PC-9 (cell line): ENCODE results near the gene RABGGTB. TPM values are rescaled to one million over a fixed set of nuclear protein-coding genes. Genes with fewer than 3 reads are reported as not detected.
"Not testable (repeated sequence)": the region's sequence is repeated elsewhere in the genome, so short reads cannot be mapped to it uniquely, and the experiment has no call there.

Source experiments
- BruUV-seq: library from RNA; stranded (reverse); fragments of 400-500 nt; replicated peaks from 2 replicates; lab custom pipeline; 2021; lab: Mats Ljungman, UMichigan
- CTCF ChIA-PET: fragments of 300-600 bp; sonication (Branson Sonifier 250); formaldehyde crosslinking; loops from one replicate; lab custom pipeline; 2022; ENCODE audit warnings: antibody characterized with exemption; lab: Charles Lee
- POLR2A ChIA-PET: fragments of 300-600 bp; sonication (Branson Sonifier 250); formaldehyde crosslinking; loops from one replicate; lab custom pipeline; 2022; ENCODE audit warnings: antibody characterized with exemption; ENCODE audit not compliant: unreplicated experiment; lab: Charles Lee
- DNase-seq, 2 experiments: peaks; one replicate each; pipeline versions ENCODE4 v3.0.0 to v3.0.0-alpha.2; 2015 to 2022; ENCODE audit warnings: mixed read lengths in 1 of 2
- H2AFZ ChIP-seq: fragments of 200-600 bp; sonication (generic); 2 replicates; pipeline ENCODE4 v1.8.1; 2017; ENCODE audit warnings: antibody characterized with exemption
- H3F3A ChIP-seq: fragments of 200-600 bp; sonication (generic); 2 replicates; pipeline ENCODE4 v1.8.1; 2017; ENCODE audit warnings: antibody characterized with exemption, mild to moderate bottlenecking, low read depth; ENCODE audit not compliant: insufficient read depth
- H3K27ac ChIP-seq: fragments of 200-600 bp; sonication (generic); 2 replicates; pipeline ENCODE4 v1.6.1; 2016; ENCODE audit warnings: mixed run types
- H3K27me3 ChIP-seq: fragments of 200-600 bp; sonication (generic); 2 replicates; pipeline ENCODE4 v1.6.1; 2016; ENCODE audit warnings: low read depth, mixed run types; ENCODE audit not compliant: insufficient read depth
- H3K36me3 ChIP-seq: fragments of 200-600 bp; sonication (generic); 2 replicates; pipeline ENCODE4 v1.6.1; 2016; ENCODE audit warnings: low read depth, mixed run types
- H3K4me1 ChIP-seq: fragments of 200-600 bp; sonication (generic); replicated peaks from 2 replicates; pipeline ENCODE4 v1.6.1; 2016; ENCODE audit warnings: mixed run types; ENCODE audit not compliant: insufficient read depth
- H3K4me2 ChIP-seq: fragments of 200-600 bp; sonication (generic); 2 replicates; pipeline ENCODE4 v1.6.1; 2017; ENCODE audit warnings: mixed run types
- H3K4me3 ChIP-seq: fragments of 200-600 bp; sonication (generic); 2 replicates; pipeline ENCODE4 v1.6.1; 2016; ENCODE audit warnings: mixed run types
- H3K79me2 ChIP-seq: fragments of 200-600 bp; sonication (generic); 2 replicates; pipeline ENCODE4 v1.6.1; 2017; ENCODE audit warnings: low read depth, mixed run types
- H3K9me2 ChIP-seq: fragments of 200-600 bp; sonication (generic); 2 replicates; pipeline ENCODE4 v1.8.1; 2017; ENCODE audit warnings: mild to moderate bottlenecking; ENCODE audit not compliant: insufficient read depth
- H3K9me3 ChIP-seq: fragments of 200-600 bp; sonication (generic); 2 replicates; pipeline ENCODE4 v1.8.1; 2016; ENCODE audit warnings: low read depth; ENCODE audit not compliant: insufficient read depth
- H4K20me1 ChIP-seq: fragments of 200-600 bp; sonication (generic); 2 replicates; pipeline ENCODE4 v1.8.1; 2017; ENCODE audit not compliant: insufficient read depth
- EZH2 ChIP-seq: fragments of 200-600 bp; sonication (generic); IDR thresholded peaks from 2 replicates; pipeline ENCODE4 v1.8.0; 2017; ENCODE audit warnings: antibody characterized with exemption, low read depth
- intact Hi-C: fragments of 100-400 bp; cut with micrococcal nuclease; formaldehyde crosslinking; loops from one replicate; pipeline ENCODE4 v1.10.0; 2022; ENCODE audit not compliant: unreplicated experiment
- total RNA-seq: library from RNA; stranded (reverse); gene quantifications from 2 replicates; pipeline ENCODE4 v1.2.3, GENCODE V29; 2021
- TF ChIP-seq, protein P1 (sequence below): fragments of 200-600 bp; sonication (generic); conservative IDR thresholded peaks from 2 replicates; pipeline ENCODE4 v1.6.1; 2017; ENCODE audit warnings: mixed run types, antibody characterized with exemption, mild to moderate bottlenecking, moderate library complexity

Gene RABGGTB
- total RNA-seq, 1 experiment from 2014 or later, result 87.5 TPM

DNA sequence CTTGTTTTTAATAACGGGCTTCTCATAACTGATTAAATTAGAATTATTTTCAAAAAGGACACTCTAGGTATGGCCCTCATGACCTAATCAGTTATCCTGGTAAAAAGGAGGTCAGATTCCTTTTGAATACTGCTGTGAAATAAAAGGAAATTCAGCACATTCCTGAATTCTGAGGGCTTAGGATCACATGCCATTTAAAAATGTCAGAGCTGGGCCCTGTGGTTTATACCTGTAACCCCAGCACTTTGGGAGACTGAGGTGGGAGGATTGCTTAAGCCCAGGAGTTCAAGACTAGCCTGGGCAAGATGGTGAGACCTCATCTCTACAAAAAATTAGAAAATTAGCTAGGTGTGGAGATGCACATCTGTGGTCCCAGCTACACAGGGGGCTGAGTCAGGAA, 18.0 kb upstream of the RABGGTB start:
- DNase-seq, result peak in 1 of 2 experiments; percentile 30
- BruUV-seq, result no TSS peak

DNA sequence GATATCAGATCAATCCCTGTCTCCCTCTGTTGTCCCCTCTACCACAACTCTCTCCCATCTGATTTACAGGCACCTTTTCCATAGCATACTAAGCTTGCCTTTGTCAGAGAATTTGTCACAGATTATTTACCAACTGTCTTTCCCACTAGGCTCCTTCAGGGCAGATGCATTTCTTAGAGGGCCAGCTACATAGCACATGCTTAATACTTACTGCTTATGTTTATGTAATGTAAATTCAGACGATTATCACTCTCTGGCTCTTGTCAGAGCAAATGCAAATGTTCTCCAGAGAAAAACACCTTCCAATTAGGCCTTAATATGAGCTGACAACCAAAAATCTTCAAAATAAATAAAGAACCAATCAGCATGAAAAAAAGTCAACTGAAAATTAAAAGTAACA, 15.3 kb upstream of the RABGGTB start:
- Histone ChIP-seq H3K4me1 (peaks cover 20% of the 10 kb centered on the region), H3K4me3 (no peak overlapping the region), H3K27me3 (no peaks in the 10 kb centered on the region), H3K9me2 (no peaks in the 10 kb centered on the region), H3K9me3 (no peaks in the 10 kb centered on the region), H2AFZ (no peak overlapping the region), H3K4me2 (no peak overlapping the region), H3K79me2 (no peaks in the 10 kb centered on the region), H3F3A (peaks cover 15% of the 10 kb centered on the region; the same call in 1 of the 2 replicates), H4K20me1 (no peaks in the 10 kb centered on the region), H3K36me3 (no peaks in the 10 kb centered on the region), H3K27ac (no peak overlapping the region)
- no TSS peak for BruUV-seq
- ChIA-PET CTCF (no interaction called here), POLR2A (no interaction called here)
- intact Hi-C loops, result no loop called here
- DNase-seq, result no peak
- TF ChIP-seq, protein P1, sequence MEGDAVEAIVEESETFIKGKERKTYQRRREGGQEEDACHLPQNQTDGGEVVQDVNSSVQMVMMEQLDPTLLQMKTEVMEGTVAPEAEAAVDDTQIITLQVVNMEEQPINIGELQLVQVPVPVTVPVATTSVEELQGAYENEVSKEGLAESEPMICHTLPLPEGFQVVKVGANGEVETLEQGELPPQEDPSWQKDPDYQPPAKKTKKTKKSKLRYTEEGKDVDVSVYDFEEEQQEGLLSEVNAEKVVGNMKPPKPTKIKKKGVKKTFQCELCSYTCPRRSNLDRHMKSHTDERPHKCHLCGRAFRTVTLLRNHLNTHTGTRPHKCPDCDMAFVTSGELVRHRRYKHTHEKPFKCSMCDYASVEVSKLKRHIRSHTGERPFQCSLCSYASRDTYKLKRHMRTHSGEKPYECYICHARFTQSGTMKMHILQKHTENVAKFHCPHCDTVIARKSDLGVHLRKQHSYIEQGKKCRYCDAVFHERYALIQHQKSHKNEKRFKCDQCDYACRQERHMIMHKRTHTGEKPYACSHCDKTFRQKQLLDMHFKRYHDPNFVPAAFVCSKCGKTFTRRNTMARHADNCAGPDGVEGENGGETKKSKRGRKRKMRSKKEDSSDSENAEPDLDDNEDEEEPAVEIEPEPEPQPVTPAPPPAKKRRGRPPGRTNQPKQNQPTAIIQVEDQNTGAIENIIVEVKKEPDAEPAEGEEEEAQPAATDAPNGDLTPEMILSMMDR, result no peak
- no peak for TF ChIP-seq EZH2

More for the DNA sequence above, 18.0 kb upstream of the RABGGTB start:
- intact Hi-C loops, result no loop called here
- CTCF ChIA-PET, result no interaction called here
- Histone ChIP-seq H4K20me1 (no peaks in the 10 kb centered on the region), H3F3A (peaks cover 13% of the 10 kb centered on the region; the same call in 1 of the 2 replicates), H3K27me3 (no peaks in the 10 kb centered on the region), H3K79me2 (no peaks in the 10 kb centered on the region), H3K27ac (no peak overlapping the region), H3K9me3 (no peaks in the 10 kb centered on the region), H3K4me2 (no peak overlapping the region), H3K4me3 (no peak overlapping the region), H3K4me1 (peaks cover 19% of the 10 kb centered on the region), H3K36me3 (peaks cover 1% of the 10 kb centered on the region; the same call in 1 of the 2 replicates), H3K9me2 (no peaks in the 10 kb centered on the region), H2AFZ (no peak overlapping the region)
- no peak for TF ChIP-seq EZH2
- TF ChIP-seq, protein P1, result no peak
- POLR2A ChIA-PET, result interaction anchor here (0.7 kb wide), 1 partner anchor 21 kb away, joined by 4 read pairs; no protein-coding TSS in a partner anchor

DNA sequence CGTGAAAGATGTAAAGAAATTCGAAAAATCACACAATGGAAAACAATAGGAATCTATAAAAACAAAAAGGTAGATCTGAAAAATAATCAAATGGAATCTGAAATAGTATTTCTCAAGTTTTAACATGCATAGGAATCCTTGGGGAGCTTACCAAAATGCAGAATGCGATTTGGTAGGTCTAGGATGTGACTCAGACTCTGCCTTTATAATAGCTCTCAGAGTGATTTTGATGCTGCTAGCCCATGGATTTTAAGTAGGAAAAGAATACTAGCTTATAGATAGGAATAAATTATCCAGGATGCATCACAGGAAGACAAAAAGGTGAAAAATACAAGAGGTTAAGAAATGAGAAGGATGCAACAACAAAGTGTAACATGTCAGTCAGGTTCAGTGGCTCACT, 14.1 kb upstream of the RABGGTB start:
- ChIA-PET POLR2A (no interaction called here), CTCF (no interaction called here)
- Histone ChIP-seq H3K27ac (no peak overlapping the region), H3K4me2 (no peak overlapping the region), H3K9me3 (no peaks in the 10 kb centered on the region), H3K4me3 (no peak overlapping the region), H2AFZ (no peak overlapping the region), H3K79me2 (no peaks in the 10 kb centered on the region), H3K36me3 (no peaks in the 10 kb centered on the region), H3K27me3 (no peaks in the 10 kb centered on the region), H4K20me1 (no peaks in the 10 kb centered on the region), H3K9me2 (no peaks in the 10 kb centered on the region), H3F3A (peaks cover 9% of the 10 kb centered on the region; the same call in 1 of the 2 replicates), H3K4me1 (peaks cover 17% of the 10 kb centered on the region)
- no peak for DNase-seq
- TF ChIP-seq, protein P1, result no peak
- TF ChIP-seq EZH2, result no peak
- intact Hi-C loops, result no loop called here
- BruUV-seq, result no TSS peak

DNA sequence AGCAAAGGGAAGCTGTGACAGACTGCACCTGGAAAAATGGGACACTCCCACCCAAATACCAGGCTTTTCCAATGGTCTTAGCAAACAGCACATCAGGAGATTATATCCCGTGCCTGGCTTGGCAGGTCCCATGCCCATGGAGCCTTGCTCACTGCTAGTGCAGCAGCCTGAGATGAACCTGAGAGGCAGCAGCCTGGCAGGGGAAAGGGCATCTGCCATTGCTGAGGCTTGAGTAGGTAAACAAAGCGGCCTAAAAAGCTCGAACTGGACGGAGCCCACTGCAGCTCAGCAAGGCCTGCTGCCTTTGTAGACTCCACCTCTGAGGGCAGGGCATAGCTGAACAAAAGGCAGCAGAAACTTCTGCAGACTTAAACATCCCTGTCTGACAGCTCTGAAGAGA, 8.2 kb upstream of the RABGGTB start:
- H3K9me3 ChIP-seq, H4K20me1 ChIP-seq, H3K27me3 ChIP-seq, POLR2A ChIA-PET, H3K36me3 ChIP-seq, BruUV-seq, H3K79me2 ChIP-seq, CTCF ChIA-PET, intact Hi-C loops, H3K27ac ChIP-seq, H2AFZ ChIP-seq, H3F3A ChIP-seq, H3K4me2 ChIP-seq, H3K9me2 ChIP-seq, H3K4me3 ChIP-seq: not testable (repeated sequence)
- DNase-seq, result peak in 1 of 2 experiments; percentile 6
- H3K4me1 ChIP-seq, result peaks cover 17% of the 10 kb centered on the region

DNA sequence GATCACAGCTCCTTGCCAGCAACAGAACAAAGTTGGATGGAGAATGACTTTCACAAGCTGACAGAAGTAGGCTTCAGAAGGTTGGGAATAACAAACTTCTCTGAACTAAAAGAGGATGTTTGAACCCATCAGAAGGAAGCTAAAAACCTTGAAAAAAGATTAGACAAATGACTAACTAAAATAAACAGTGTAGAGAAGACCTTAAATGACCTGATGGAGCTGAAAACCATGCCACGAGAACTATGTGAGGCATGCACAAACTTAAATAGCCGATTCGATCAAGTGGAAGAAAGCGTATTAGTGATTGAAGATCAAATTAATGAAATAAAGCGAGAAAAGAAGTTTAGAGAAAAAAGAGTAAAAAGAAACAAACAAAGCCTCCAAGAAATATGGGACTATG, 7.4 kb upstream of the RABGGTB start:
- H3K4me3 ChIP-seq, H2AFZ ChIP-seq, H4K20me1 ChIP-seq, H3K4me2 ChIP-seq, DNase-seq, H3K9me3 ChIP-seq, BruUV-seq, intact Hi-C loops, H3K27ac ChIP-seq, H3K79me2 ChIP-seq, H3K36me3 ChIP-seq, H3K27me3 ChIP-seq, CTCF ChIA-PET, H3K9me2 ChIP-seq, H3F3A ChIP-seq: not testable (repeated sequence)
- peaks cover 17% of the 10 kb centered on the region for H3K4me1 ChIP-seq
- POLR2A ChIA-PET, result interaction anchor here (0.6 kb wide), 1 partner anchor 10 kb away, joined by 11 read pairs; no protein-coding TSS in a partner anchor
